Stimulated activated CD8-positive, alpha-beta memory T cell treated with anti-CD3 and anti-CD28 coated beads, Interleukin-12 subunit alpha, Interleukin-12 subunit beta, amount 100 ng/mL, for 24 hours (primary cell): ENCODE results near the gene ZNRF3.
"Not testable (repeated sequence)": the region's sequence is repeated elsewhere in the genome, so short reads cannot be mapped to it uniquely, and the experiment has no call there.

Experiments
- DNase-seq: peaks from one replicate; pipeline ENCODE4 v3.0.0-alpha.2; 2020; ENCODE audit errors: extremely low read depth

ZNRF3 gene

GRCh38 chr22:29065468-29066190 is 182.3 kb downstream of the ZNRF3 start:
- DNase-seq = no peak

DNA sequence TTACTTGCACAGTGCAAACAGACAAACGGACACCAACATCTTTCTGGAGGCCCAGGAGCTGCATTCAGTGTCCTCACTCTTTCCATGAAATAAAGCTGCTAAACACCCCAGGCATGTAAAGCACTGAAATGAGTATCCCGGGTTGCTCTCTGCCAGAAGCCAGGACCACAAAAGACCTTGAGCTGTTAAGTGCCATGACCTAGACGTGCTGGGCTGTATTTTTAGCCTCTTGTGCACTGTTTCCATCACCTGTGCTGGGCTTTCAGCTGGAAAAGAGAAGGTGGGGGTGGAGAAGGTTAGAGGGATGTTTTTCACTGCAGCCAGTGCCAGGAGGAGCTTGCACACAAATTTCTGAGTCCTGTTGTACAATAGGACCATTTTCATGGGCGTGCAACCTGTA is 186.1 kb downstream of the ZNRF3 start:
- no peak for DNase-seq

GRCh38 chr22:29070490-29070889 is 187.1 kb downstream of the ZNRF3 start:
- DNase-seq = no peak

- DNase-seq = no peak
Measured at GRCh38 chr22:29071261-29072045, 188.1 kb downstream of the ZNRF3 start.

GRCh38 chr22:29072193-29072978 is 189.0 kb downstream of the ZNRF3 start:
- peak; percentile 65 for DNase-seq

GRCh38 chr22:29072979-29073617 is 189.7 kb downstream of the ZNRF3 start, which contains the start of gene KREMEN1:
Gene KREMEN1 (plus strand): TSS chr22:29073035. CDS start chr22:29073131, 96 bp downstream.
- DNase-seq = no peak

DNA sequence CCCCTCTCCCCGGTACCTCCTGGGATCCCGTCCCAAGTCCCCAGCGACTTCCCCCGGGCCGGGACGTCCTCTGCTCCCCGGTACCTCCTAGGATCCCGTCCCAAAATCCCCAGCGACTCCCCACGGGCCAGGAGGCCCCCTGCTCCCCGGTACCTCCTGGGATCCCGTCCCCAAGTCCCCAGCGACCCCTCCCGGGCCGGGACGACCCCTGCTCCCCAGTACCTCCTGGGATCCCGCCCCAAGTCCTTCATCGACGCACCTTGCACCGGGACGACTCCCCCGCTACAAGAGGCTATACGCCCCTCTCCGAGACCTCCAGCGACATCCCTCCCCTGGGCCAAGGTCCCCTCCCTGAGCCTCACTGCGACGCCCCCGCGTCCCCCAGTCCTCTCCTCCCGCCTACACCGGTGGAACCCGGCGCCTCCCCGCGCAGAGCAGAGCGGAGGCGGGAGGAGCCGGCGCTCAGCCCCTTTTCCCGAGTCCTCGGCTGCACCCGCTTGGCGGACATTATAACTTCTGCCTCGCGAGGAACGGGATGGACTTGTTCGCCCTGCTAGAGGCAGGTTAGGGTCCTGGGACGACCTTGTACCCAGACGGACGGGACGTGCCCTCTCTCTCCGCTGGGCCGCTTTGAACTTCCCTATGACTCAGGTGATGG is 190.4 kb downstream of the ZNRF3 start:
- no peak for DNase-seq

GRCh38 chr22:29074276-29074772 is 191.0 kb downstream of the ZNRF3 start:
- DNase-seq = no peak

DNA sequence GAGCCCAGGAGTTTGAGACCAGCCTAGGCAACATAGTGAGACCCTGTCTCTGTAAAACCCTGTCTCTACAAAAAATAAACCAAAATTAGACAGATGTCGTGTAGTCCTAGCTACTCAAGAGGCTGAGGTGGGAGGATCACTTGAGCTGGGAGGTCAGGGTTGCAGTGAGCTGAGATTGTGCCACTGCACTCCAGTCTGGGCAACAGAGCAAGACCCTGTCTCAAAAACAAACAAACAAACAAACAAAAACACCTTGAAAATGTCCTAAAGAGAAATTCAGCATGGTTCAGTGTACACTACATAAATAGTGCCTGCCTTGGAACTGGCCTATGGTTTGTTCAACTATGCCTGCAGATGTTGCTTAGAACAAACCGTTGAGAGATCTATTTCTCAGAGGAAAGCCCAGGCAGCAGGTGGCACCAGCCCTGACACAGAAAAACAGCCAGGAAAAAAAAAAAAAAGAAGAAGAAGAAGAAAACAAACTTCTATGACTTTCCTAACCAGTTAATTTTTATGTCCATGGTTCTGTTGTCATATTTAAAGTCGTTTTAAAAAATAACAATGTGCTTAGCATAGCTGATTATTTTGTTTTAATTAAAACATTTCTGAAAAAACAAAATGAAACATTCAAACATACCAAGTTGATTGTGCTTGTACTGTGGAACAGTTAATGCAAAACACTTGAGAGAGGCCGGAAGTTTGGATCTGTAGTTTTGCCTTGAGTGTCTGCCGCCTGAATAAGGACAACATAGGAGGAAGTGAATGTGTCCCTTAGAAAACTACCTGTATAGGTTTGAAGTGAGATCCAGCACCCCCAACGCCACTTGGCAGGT is 194.9 kb downstream of the ZNRF3 start:
- DNase-seq = no peak

- no peak for DNase-seq
Measured at GRCh38 chr22:29078869-29079207, 195.5 kb downstream of the ZNRF3 start.

GRCh38 chr22:29079218-29079901 is 196.0 kb downstream of the ZNRF3 start:
- DNase-seq = no peak

DNA sequence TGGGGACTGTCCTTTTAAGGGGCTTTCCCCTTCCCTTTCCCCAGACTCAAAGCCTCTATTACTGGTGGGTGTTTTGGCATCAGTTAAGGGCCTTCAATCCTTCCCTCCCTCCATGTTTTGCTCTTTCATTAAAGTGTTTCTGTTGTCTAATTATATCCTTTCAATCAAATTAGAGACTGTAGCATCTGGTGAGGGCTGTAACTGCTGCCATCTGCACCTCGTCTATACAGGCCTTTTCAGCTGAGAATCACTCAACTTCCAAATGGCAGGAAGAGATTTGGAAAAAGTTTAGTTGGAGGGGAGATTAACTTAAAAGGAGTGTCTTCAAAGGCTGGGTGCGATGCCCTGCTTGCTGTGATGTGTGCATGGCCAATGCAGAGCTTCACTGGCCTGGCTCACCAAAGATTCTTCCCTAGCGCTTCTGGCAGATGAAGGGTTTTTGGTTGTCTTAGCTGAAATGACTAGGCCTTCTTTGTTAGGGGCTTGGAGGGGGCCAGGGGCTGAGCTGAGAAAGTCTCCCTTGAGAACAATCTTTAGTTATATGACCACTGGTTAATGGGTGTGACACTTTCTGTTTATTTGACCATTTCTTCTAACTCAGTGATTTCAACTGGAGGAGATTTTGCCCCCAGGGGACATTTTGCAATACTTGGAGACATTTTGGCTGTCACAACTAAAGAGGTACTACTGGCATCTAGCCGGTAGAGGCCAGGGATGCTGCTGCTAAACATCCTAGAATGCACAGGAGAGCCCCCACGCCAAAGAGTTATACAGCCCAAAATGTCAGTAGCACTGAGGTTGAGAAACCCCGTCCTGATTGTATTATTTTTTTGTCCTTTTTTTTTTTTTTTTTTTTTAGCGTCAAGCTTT is 197.0 kb downstream of the ZNRF3 start:
- no peak for DNase-seq

- no peak for DNase-seq
Measured at GRCh38 chr22:29081517-29082236, 198.3 kb downstream of the ZNRF3 start.

GRCh38 chr22:29082826-29083545 is 199.6 kb downstream of the ZNRF3 start:
- no peak for DNase-seq

GRCh38 chr22:29083576-29083932 is 200.2 kb downstream of the ZNRF3 start:
- not testable (repeated sequence) for DNase-seq

- DNase-seq = no peak
Measured at GRCh38 chr22:29083933-29084591, 200.7 kb downstream of the ZNRF3 start.

DNA sequence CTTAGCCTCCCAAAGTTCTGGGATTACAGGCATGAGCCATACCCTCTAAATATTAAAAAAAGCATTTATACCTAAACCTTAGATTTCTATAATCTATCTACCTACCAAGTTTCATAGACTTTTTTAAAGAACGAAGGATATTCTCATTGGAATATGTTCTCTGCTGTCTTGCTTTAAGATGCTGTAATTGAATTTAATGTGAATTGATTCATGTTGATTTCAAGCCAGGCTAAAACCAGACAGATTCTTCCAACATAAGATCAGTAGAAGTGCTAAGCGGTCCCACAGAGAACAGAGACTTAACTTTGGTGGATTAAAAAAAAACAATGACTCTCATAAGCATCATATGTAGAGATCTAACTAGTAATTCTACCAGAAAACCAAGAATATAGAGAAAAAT is 203.6 kb downstream of the ZNRF3 start:
- DNase-seq = no peak
